Muscle layer of colon (tissue), 2 donors: ENCODE results near the gene USP40.

Source experiments
- H3K27ac ChIP-seq: one replicate; pipeline ENCODE4 v1.7.0; 2013; ENCODE audit warnings: low read depth, mild to moderate bottlenecking, low read length, moderate library complexity
- H3K27me3 ChIP-seq, 2 donors: one replicate each; pipeline ENCODE4 v1.7.0; 2013; ENCODE audit warnings: low read length in 2 of 2, mild to moderate bottlenecking in 2 of 2; ENCODE audit not compliant: insufficient read depth in 2 of 2, control insufficient read depth in 1 of 2
- H3K36me3 ChIP-seq: one replicate; pipeline ENCODE4 v1.7.0; 2013; ENCODE audit warnings: mild to moderate bottlenecking, low read length; ENCODE audit not compliant: insufficient read depth
- H3K4me1 ChIP-seq: one replicate; pipeline ENCODE4 v1.7.0; 2013; ENCODE audit warnings: mild to moderate bottlenecking, low read length; ENCODE audit not compliant: insufficient read depth
- H3K4me3 ChIP-seq, 2 donors: one replicate each; pipeline ENCODE4 v1.7.0; 2013; ENCODE audit warnings: low read length in 2 of 2, low read depth in 1 of 2, mild to moderate bottlenecking in 1 of 2, moderate library complexity in 1 of 2
- H3K9ac ChIP-seq: one replicate; pipeline ENCODE4 v1.7.0; 2013; ENCODE audit warnings: low read length
- H3K9me3 ChIP-seq: one replicate; pipeline ENCODE4 v1.7.0; 2013; ENCODE audit warnings: mild to moderate bottlenecking, low read length
- donor health status: abdominal sarcoma.
- donor health status: Adenocarcinoma of cecum.

USP40 gene

DNA sequence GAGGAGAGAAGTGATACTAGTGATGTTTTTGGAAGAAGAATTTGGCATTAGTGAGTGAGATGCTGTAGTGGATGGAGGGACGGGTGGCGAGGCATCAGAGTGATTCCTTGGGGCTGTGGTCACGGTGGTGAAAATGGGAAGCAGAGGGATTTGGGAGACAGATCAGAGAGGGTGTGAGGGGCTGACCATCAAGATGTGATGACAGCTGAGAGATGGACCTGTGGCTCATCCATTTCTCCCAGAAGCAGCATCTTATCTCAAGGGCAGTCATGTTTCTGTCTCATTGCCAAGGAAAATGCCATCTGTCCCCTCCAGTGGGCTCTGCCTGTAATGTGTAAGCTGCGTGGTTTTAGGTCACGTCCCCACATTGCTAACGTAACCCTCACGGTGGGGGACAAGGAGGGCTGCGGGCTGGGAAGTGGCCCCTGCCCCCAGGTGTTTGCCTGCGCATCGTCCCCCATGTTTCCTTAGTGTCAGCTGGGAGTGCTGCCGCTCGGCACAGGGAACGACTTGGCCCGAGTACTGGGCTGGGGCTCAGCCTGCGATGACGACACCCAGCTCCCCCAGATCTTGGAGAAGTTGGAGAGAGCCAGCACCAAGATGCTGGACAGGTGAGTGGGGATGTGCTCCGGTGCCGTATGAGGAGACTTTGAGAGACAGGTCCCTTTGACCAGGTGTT lies 121.3 kb downstream of the USP40 start:
- Histone ChIP-seq H3K27me3 (no peaks in the 10 kb centered on the region), H3K9me3 (no peaks in the 10 kb centered on the region), H3K9ac (no peak overlapping the region), H3K4me1 (peaks cover 6% of the 10 kb centered on the region), H3K4me3 (no peak overlapping the region), H3K27ac (no peak overlapping the region), H3K36me3 (peaks cover 44% of the 10 kb centered on the region)

DNA sequence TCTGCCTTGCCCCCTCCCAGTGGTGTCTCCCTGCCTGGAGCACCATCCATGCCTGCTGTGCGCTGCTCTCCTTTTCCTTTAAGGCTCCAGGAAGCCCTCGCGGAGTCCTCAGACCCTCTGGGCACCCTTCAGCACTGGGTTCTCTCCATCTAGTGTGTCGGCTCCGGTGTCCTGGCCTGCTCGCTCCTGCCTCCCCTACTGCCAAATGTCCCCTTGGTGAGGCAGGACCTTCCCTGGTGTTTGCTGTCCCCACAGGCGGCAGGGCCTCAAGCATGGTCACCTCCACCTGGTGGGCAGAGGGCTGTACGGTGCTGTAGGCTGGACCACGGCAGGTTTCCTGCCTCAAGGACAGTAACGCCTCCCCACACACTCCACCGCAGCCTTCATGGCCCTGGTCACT lies 122.1 kb downstream of the USP40 start:
- H3K27me3 ChIP-seq = no peaks in the 10 kb centered on the region
- H3K4me3 ChIP-seq = no peak overlapping the region
- peaks cover 36% of the 10 kb centered on the region for H3K36me3 ChIP-seq
- no peak overlapping the region for H3K27ac ChIP-seq
- no peaks in the 10 kb centered on the region for H3K9me3 ChIP-seq
- peaks cover 6% of the 10 kb centered on the region for H3K4me1 ChIP-seq
- H3K9ac ChIP-seq = no peak overlapping the region

DNA sequence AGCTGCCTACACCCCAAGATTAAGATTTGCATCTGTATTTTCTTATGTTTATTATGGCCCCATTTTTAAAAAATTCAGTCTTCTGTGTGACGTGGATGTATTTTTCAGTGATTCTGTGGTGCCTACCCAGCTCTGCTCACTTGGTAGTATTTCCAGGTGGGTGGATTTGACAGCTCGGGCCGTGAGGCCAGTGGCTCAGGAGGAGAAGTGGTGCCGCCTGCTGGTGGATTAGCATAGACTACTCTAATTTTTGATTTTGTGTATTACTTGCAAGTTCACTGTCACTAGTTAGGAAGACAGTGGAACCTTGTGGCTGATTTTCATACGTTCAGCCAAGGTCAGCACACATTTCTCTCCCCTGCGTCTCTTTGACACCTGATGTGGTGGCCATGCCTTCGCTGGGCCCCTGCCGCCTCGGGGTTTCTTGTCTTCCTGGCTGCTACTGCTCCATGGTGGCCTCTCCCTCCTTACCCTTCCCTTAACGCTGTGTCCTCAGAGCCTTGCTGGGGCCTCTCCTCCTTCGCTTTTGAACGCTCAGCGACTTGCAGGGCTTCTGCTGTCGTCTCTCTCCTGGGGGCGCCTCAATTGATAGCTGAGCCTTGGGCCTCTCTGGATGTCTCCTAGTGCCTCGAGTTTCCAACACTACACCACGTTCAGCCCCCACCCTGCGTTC lies 122.9 kb downstream of the USP40 start:
- Histone ChIP-seq H3K27ac (peak overlapping the region; percentile 3), H3K9ac (no peak overlapping the region), H3K9me3 (no peaks in the 10 kb centered on the region), H3K4me3 (no peak overlapping the region), H3K36me3 (peaks cover 33% of the 10 kb centered on the region), H3K27me3 (no peaks in the 10 kb centered on the region), H3K4me1 (peaks cover 6% of the 10 kb centered on the region)

DNA sequence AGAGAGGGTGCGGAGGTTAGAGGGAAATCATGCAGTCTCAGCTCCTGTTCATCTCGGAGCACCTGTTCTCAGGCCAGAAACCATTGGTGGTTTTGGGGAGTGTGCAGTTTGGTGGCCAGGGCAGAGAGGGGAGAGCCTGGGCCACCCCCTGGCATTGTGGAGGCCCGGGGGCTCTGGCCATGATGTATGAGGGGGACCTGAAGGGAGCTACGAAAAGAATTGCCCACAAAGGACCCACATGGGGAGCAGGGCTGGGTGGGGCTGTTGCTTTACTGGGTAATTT lies 124.6 kb downstream of the USP40 start:
- Histone ChIP-seq H3K4me1 (peaks cover 6% of the 10 kb centered on the region), H3K36me3 (peaks cover 34% of the 10 kb centered on the region), H3K9ac (no peak overlapping the region), H3K27ac (no peak overlapping the region), H3K27me3 (no peaks in the 10 kb centered on the region), H3K9me3 (no peaks in the 10 kb centered on the region), H3K4me3 (no peak overlapping the region)

DNA sequence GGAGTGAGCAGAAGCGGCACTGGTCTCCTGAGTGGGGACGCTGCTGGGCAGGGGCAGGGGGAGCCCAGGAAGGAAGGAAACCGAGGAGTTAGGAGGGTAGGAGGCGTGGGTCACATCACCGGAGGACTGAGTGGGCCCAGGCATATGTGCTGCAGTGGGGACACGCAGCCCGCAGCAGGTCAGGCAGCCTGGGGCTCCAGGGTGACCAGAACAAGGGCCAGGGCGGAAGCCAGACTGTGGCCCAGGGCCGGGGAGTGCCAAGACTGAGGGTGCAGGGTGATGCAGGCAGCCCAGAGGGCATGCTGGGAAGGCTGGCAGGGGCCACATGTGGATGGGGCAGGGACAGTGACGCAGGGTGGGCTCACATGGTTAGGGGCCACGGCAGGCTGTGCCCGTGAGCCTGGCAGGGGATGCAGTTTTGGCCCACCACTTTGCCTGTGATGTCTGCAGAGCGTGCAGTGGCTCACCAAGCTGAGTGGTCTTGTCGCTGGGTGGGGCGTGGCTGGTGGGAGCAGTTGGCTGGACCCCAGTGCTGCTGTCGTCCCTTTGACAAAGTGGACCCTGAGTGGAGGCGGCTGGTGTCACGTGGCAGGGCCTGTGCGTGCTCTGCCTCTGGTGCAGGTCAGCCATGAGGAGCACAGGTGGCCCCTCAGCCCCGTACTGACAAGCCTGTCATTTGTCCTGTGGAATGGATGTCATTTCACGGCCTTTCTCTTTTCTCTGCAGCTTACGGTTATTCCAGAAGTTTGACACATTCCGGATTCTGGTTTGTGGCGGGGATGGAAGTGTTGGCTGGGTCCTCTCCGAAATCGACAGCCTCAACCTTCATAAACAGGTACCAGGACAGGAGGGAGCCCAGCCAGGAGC lies 125.2 kb downstream of the USP40 start:
- Histone ChIP-seq H3K9me3 (no peaks in the 10 kb centered on the region), H3K9ac (no peak overlapping the region), H3K4me1 (peaks cover 6% of the 10 kb centered on the region), H3K36me3 (peaks cover 38% of the 10 kb centered on the region), H3K4me3 (no peak overlapping the region), H3K27ac (no peak overlapping the region), H3K27me3 (no peaks in the 10 kb centered on the region)

DNA sequence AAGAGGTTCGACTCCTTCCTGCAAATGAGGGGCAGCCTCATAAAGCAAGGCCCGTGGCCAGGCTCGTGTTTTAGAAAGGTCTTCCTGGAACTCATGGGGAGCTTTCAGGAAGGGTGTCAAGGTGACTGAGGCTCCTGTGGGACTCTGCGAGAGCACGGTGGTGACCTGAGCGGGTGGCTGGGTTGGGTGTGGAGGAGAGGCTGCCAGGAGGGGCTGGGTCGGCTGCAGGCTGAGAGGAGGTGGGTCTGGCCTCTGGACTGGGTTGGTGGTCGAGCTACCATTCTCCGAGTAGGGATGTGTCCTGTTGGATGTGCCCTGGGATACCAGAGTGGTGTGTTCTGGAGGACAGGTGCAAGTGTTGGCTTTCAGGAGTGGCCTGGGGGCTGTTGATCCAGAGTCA lies 125.9 kb downstream of the USP40 start:
- Histone ChIP-seq H3K27ac (no peak overlapping the region), H3K9ac (no peak overlapping the region)

DNA sequence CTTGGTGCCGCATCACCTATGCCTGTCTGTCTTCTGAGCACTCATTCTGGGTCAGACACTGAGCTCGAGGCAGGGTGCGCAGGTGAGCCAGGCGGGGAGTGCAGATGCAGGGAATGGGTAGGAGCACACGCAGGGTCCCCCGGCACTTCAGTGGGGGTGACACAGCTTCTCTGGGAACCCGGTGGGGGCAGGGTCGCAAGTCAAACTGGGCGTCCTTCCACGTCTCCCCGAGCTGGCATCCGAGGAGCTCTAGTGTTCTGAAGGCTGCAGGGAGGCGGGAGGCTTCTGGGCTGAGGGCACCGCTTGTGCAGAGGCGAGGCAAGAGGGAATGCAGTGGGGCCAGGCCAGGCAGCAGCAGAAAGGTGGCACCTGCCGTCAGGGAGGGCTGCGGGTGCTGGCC lies 126.3 kb downstream of the USP40 start:
- H3K27me3 ChIP-seq = no peaks in the 10 kb centered on the region
- no peak overlapping the region for H3K4me3 ChIP-seq
- H3K4me1 ChIP-seq = peaks cover 6% of the 10 kb centered on the region
- H3K36me3 ChIP-seq = peaks cover 41% of the 10 kb centered on the region
- H3K9ac ChIP-seq = no peak overlapping the region
- H3K27ac ChIP-seq = no peak overlapping the region
- H3K9me3 ChIP-seq = no peaks in the 10 kb centered on the region

More for the DNA sequence above, 125.9 kb downstream of the USP40 start:
- H3K9me3 ChIP-seq = no peaks in the 10 kb centered on the region
- no peaks in the 10 kb centered on the region for H3K27me3 ChIP-seq
- no peak overlapping the region for H3K4me3 ChIP-seq
- H3K4me1 ChIP-seq = peaks cover 6% of the 10 kb centered on the region
- peaks cover 39% of the 10 kb centered on the region for H3K36me3 ChIP-seq

DNA sequence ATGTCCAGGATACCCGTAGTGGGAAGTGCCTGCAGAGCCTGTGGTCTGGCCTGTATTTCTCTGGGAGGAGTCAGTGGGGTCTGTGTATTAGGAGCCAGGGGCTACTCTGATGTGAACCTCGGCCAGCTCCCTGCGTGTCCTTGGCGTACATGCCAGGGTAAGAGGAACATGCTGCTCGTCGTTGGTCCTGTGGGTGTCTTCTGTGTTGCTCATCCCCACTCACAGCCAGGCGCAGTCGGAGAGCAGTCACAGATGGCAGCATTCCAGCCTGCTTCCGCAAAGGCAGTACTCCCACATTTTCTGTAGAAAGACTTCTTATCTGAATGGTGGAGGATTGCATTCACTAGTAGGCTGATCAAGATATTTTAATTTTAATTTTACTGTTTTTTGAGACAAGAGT lies 127.4 kb downstream of the USP40 start:
- Histone ChIP-seq H3K27me3 (no peaks in the 10 kb centered on the region), H3K9me3 (no peaks in the 10 kb centered on the region), H3K9ac (no peak overlapping the region), H3K4me3 (no peak overlapping the region), H3K27ac (no peak overlapping the region), H3K4me1 (peaks cover 6% of the 10 kb centered on the region), H3K36me3 (peaks cover 32% of the 10 kb centered on the region)

DNA sequence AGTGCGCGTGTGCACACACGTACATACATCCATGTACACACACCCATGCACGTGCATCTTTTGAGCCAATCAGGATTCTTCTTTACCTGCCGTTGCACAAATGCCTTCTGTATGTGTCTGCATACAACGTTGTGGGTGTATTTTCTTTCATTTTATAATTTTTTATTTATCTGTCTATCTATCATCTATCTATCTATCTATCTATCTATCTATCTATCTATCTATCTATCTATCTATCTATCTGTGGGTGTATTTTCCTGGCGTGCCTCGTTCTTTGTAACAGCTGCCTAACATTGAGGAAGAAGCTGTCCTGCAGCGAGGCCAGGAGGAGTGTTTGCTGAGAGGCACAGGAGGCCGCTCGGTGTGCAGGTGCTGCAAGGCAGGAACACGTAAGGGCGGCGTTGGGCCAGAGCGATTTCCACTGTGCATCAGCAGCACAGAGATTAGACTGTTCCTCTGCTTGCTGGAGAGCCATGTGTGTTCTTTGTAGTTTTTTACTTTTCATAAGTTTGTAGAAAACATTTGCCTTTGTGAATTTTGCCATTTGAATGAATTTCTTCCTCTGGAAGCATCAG lies 127.9 kb downstream of the USP40 start:
- H3K4me3 ChIP-seq = no peak overlapping the region
- no peaks in the 10 kb centered on the region for H3K9me3 ChIP-seq
- H3K9ac ChIP-seq = no peak overlapping the region
- no peaks in the 10 kb centered on the region for H3K27me3 ChIP-seq
- peaks cover 6% of the 10 kb centered on the region for H3K4me1 ChIP-seq
- H3K27ac ChIP-seq = no peak overlapping the region
- peaks cover 27% of the 10 kb centered on the region for H3K36me3 ChIP-seq

DNA sequence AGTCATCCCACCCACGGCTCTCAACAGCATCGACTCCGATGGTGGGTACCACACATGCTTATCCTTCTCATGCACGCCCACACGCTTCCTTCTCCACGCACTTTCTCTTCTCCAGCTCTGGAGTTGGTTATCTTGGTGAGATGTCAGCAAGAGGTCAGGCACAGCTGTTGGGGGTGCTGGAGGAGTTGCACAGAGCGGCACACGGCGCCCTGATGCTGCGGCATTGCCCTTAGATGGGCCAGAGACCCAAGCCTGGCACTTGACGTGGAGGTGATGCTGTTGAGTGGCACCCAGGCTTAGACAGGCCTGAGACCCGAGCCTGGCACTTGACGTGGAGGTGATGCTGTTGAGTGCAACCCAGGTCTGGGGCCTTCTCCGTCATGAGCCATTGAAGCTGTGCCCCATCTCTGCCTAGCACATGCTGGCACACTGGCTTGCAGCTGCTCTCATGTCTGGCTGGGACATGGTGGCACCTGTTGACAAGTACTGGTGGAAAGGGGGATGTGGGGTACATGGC lies 129.1 kb downstream of the USP40 start:
- Histone ChIP-seq H3K27ac (no peak overlapping the region), H3K27me3 (no peaks in the 10 kb centered on the region), H3K9ac (no peak overlapping the region), H3K4me3 (no peak overlapping the region), H3K36me3 (peaks cover 27% of the 10 kb centered on the region), H3K9me3 (no peaks in the 10 kb centered on the region), H3K4me1 (no peaks in the 10 kb centered on the region)

DNA sequence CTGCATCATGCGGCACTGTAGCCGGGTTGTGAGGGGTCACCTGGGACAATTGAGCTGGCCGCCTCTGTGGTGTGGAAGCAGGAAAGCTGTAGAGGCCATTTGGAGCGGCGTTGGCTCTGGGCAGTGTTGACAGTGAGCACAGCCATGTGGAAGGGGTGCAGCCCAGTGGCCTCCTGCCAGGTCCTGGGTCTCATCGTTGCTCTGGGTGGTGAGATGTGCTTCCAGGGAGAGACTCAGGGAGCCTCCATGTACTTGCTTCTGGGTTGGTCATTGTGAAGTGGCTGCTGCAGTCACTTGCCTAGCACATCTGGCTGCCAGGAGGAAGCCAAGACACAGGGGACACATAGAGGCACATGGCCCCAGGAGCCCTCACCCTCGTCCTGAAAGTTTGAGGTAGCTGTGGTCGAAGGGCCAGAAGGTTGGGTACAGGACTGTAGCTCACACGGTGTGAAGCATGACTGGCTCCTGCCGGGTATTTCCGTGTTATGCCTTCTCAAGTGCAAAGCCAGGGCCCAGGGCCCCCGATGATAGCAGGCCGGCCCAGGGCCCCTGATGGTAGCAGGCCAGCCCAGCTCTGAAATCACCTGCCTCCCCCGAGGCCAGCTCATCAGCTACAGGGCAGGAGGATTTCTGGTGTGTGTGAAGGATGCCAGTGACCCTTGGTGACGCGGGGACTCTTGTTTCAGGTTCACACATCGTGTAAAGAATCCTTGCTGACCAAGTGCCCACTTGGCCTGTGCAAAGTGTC lies 129.7 kb downstream of the USP40 start:
- Histone ChIP-seq H3K27ac (no peak overlapping the region), H3K4me1 (no peaks in the 10 kb centered on the region), H3K9me3 (no peaks in the 10 kb centered on the region), H3K9ac (no peak overlapping the region), H3K27me3 (no peaks in the 10 kb centered on the region), H3K4me3 (no peak overlapping the region), H3K36me3 (peaks cover 27% of the 10 kb centered on the region)
